ENCODE measurements around the gene PLS1. TPM values are rescaled to one million over a fixed set of nuclear protein-coding genes. Genes with fewer than 3 reads are reported as not detected.

Gene PLS1
- total RNA-seq, 4 donors from 2014 or later = 13.3 to 21.3 (median 16.8) TPM

DNA sequence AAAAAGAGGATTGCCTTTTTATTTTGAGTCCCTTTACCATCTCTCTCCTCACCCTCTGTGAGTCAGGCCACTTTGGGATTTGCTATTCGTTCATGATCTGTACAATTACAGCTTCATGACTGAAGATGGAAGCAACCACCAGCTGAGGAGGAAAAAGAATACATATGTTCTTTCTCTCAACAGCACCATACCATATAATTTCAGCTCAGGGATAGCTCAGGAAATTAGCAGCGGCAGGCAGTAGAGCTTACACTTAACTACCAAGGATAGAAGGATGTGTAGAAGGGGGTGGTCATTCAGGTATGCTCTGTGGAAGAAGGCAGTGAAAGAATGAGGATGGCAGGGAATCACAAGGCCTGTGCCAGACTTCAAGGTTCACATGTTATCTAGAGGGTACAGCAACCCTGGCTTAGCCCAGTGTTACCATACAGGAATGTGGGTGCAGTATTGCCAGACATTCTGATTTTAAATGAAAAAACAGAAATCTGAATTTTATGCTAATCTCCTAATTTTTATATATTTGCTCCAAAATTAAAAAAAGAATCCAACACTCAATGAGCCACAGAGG, 17.9 kb downstream of the PLS1 start:
- H3K4me3 ChIP-seq (replicated peaks in 1 of 3) = no peak overlapping the region
- WGBS, 2 donors = 82 to 87% methylated on average over 2 of the region's 2 CpGs
- no peaks in the 10 kb centered on the region for H3K4me1 ChIP-seq
- intact Hi-C loops (cut with DNase I) = no loop called here
- H3K27ac ChIP-seq = no peak overlapping the region
- H3K27me3 ChIP-seq = no peaks in the 10 kb centered on the region
- H3K9me3 ChIP-seq = no peaks in the 10 kb centered on the region
- no peaks in the 10 kb centered on the region for H3K36me3 ChIP-seq
- TF ChIP-seq POLR2A (IDR thresholded peaks at IDR 0.05) = no peak
- TF ChIP-seq, protein P1, sequence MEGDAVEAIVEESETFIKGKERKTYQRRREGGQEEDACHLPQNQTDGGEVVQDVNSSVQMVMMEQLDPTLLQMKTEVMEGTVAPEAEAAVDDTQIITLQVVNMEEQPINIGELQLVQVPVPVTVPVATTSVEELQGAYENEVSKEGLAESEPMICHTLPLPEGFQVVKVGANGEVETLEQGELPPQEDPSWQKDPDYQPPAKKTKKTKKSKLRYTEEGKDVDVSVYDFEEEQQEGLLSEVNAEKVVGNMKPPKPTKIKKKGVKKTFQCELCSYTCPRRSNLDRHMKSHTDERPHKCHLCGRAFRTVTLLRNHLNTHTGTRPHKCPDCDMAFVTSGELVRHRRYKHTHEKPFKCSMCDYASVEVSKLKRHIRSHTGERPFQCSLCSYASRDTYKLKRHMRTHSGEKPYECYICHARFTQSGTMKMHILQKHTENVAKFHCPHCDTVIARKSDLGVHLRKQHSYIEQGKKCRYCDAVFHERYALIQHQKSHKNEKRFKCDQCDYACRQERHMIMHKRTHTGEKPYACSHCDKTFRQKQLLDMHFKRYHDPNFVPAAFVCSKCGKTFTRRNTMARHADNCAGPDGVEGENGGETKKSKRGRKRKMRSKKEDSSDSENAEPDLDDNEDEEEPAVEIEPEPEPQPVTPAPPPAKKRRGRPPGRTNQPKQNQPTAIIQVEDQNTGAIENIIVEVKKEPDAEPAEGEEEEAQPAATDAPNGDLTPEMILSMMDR (IDR thresholded peaks at IDR 0.05) = no peak
- no peak for DNase-seq

DNA sequence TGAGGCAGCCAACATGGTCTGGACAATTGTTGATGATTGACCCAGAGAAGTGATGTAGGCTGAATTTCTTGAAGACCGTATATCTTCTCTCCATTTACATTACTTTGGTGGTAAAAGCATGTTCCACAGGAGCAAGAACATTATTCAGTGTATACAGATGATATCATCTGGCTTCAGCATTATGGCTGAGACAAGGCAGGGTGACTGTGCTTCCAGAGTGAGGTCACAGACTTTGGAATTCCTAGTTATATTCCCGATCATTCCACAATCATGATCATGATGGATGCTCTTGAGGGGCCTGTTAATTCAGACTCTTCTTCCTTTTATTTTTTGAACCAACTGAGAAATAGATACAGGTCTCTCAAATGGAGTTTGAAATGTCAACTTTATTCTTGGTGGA, 19.0 kb downstream of the PLS1 start:
- H3K9me3 ChIP-seq = no peaks in the 10 kb centered on the region
- no peaks in the 10 kb centered on the region for H3K27me3 ChIP-seq
- H3K36me3 ChIP-seq = no peaks in the 10 kb centered on the region
- no peak overlapping the region for H3K27ac ChIP-seq
- no peak for TF ChIP-seq POLR2A (IDR thresholded peaks at IDR 0.05)
- TF ChIP-seq, protein P1 (IDR thresholded peaks at IDR 0.05) = no peak
- no peak overlapping the region for H3K4me3 ChIP-seq (replicated peaks in 1 of 3)
- 81 to 92% methylated on average over 2 of the region's 2 CpGs for WGBS, 2 donors
- no peaks in the 10 kb centered on the region for H3K4me1 ChIP-seq
- intact Hi-C loops (cut with DNase I) = no loop called here
- no peak for DNase-seq

DNA sequence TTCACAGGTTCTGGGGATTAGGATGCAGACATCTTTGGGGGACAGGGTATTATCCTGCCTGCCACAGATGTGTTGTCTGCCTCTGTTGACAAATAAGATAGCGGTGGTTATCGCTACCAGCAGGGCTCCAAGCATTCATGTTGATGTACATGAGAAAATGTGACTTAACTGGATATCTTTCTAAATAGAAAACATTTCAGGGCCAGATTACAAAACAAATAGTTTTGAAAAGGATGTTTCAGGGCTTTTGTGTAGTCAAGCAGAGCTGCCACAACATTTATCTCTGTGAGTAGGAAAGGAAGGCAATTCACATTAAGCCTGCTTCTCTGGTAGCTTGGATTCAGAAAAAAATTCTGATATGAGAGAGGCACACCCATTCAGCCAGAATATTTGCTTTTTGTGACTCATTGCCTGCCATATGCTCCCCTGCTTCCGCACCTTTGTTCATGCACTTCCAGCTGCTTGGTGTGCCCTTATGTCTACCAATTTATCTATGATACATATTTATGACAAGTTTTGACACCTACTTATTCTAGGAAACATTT, 22.8 kb downstream of the PLS1 start:
- H3K9me3 ChIP-seq = no peaks in the 10 kb centered on the region
- 97 to 99% methylated on average over 3 of the region's 3 CpGs for WGBS, 2 donors
- TF ChIP-seq, protein P1 (IDR thresholded peaks at IDR 0.05) = no peak
- no peaks in the 10 kb centered on the region for H3K27me3 ChIP-seq
- H3K4me3 ChIP-seq (replicated peaks in 1 of 3) = no peak overlapping the region
- no peak for DNase-seq
- H3K4me1 ChIP-seq = no peaks in the 10 kb centered on the region
- H3K36me3 ChIP-seq = no peaks in the 10 kb centered on the region
- no peak overlapping the region for H3K27ac ChIP-seq
- intact Hi-C loops (cut with DNase I) = no loop called here

DNA sequence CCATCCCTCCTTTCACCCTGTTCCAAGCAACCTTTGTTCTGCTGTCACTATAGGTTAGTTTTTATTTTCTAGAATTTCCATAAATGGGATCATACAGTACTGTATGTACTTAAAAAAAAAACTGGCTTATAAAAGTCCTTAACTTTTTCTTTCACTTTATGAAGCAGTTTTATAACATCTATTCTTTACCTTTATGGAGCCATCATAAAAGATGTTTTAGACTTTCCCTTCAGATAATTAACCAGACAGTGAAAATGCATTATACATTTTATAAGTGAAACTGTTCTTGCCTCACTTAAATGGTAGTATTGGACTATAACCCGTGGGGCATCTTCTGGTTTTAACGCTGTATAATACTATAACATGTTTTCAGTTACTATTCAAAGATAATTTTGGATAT, 26.2 kb downstream of the PLS1 start:
- no peak for DNase-seq
- 95 to 98% methylated on average over 2 of the region's 2 CpGs for WGBS, 2 donors
- no peak for TF ChIP-seq POLR2A (IDR thresholded peaks at IDR 0.05)
- TF ChIP-seq, protein P1 (IDR thresholded peaks at IDR 0.05) = no peak
- no peaks in the 10 kb centered on the region for H3K36me3 ChIP-seq
- no peaks in the 10 kb centered on the region for H3K9me3 ChIP-seq
- no peaks in the 10 kb centered on the region for H3K27me3 ChIP-seq
- no peak overlapping the region for H3K4me3 ChIP-seq (replicated peaks in 1 of 3)
- H3K27ac ChIP-seq = no peak overlapping the region
- no peaks in the 10 kb centered on the region for H3K4me1 ChIP-seq
- intact Hi-C loops (cut with DNase I) = no loop called here

DNA sequence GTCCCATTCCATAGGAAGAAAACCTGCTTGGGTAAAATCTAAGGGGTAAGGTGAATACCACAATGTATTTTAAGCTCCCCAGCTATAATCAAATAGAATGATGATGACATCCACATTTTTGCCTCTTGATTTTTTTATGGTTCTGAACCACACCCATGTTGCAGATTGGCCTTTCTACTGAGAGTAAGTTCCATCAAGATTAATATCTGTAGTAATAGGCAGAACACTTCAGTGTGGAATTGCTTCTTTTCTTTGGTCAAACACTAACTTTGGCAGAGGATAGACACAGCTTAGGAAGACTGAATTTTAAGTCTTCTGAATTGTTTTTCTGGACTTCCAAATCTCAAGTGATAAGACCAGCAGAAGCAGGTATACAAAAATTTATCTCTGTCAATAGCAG, 27.0 kb downstream of the PLS1 start:
- Histone ChIP-seq H3K27me3 (no peaks in the 10 kb centered on the region), H3K27ac (no peak overlapping the region), H3K4me1 (no peaks in the 10 kb centered on the region), H3K9me3 (no peaks in the 10 kb centered on the region), H3K36me3 (no peaks in the 10 kb centered on the region), H3K4me3 (replicated peaks in 1 of 3) (no peak overlapping the region)
- intact Hi-C loops (cut with DNase I) = no loop called here
- DNase-seq = no peak
- TF ChIP-seq POLR2A (IDR thresholded peaks at IDR 0.05) = no peak
- TF ChIP-seq, protein P1 (IDR thresholded peaks at IDR 0.05) = no peak
